NCI-H460 (cell line): Measurements from ENCODE around the gene FBXO3. TPM values are rescaled to one million over a fixed set of nuclear protein-coding genes. Genes with fewer than 3 reads are reported as not detected.
"Not testable (repeated sequence)": the region's sequence is repeated elsewhere in the genome, so short reads cannot be mapped to it uniquely, and the experiment has no call there.

Source experiments
- DNase-seq: peaks from one replicate; pipeline ENCODE4 v3.0.0-alpha.2; 2016; ENCODE audit warnings: low read depth; ENCODE audit errors: extremely low read depth
- total RNA-seq: library from RNA; depleted of rRNA; stranded (reverse); fragments of >200 nt; shearing (Covaris generic); gene quantifications from 2 replicates; pipeline ENCODE4 v1.2.3, GENCODE V29; 2014

The FBXO3 gene
- total RNA-seq, 1 experiment from 2014 or later = 21.5 TPM

- no peak for DNase-seq
Measured at GRCh38 chr11:33731723-33732531, 42.4 kb downstream of the FBXO3 start.

GRCh38 chr11:33730716-33731115, 43.6 kb downstream of the FBXO3 start:
- no peak for DNase-seq

- not testable (repeated sequence) for DNase-seq
Measured at GRCh38 chr11:33729072-33729664, 45.2 kb downstream of the FBXO3 start.

- DNase-seq = not testable (repeated sequence)
Measured at GRCh38 chr11:33727539-33727938, 46.8 kb downstream of the FBXO3 start.

GRCh38 chr11:33725496-33725895, 48.8 kb downstream of the FBXO3 start:
- DNase-seq = no peak

- DNase-seq = no peak
Measured at GRCh38 chr11:33724644-33725035, 49.7 kb downstream of the FBXO3 start.

GRCh38 chr11:33723238-33723881, 51.0 kb downstream of the FBXO3 start:
- DNase-seq = peak; percentile 60

GRCh38 chr11:33722590-33723234, 51.6 kb downstream of the FBXO3 start:
- DNase-seq = no peak

GRCh38 chr11:33721984-33722383, 52.3 kb downstream of the FBXO3 start:
- no peak for DNase-seq

- DNase-seq = no peak
Measured at GRCh38 chr11:33721426-33721825, 52.9 kb downstream of the FBXO3 start.

- DNase-seq = no peak
Measured at GRCh38 chr11:33719587-33719986, 54.7 kb downstream of the FBXO3 start.

- no peak for DNase-seq
Measured at GRCh38 chr11:33718440-33718839, 55.9 kb downstream of the FBXO3 start.

GRCh38 chr11:33716243-33716642, 58.1 kb downstream of the FBXO3 start:
- DNase-seq = no peak

GRCh38 chr11:33713856-33714398, 60.4 kb downstream of the FBXO3 start:
- no peak for DNase-seq

- DNase-seq = no peak
Measured at GRCh38 chr11:33713151-33713855, 61.0 kb downstream of the FBXO3 start.

- DNase-seq = no peak
Measured at GRCh38 chr11:33712436-33712835, 61.9 kb downstream of the FBXO3 start.

GRCh38 chr11:33709466-33709865, 64.9 kb downstream of the FBXO3 start:
- no peak for DNase-seq

GRCh38 chr11:33708985-33709384, 65.3 kb downstream of the FBXO3 start:
- no peak for DNase-seq

GRCh38 chr11:33707831-33708230, 66.5 kb downstream of the FBXO3 start:
- DNase-seq = not testable (repeated sequence)

- DNase-seq = no peak
Measured at GRCh38 chr11:33706966-33707365, 67.4 kb downstream of the FBXO3 start.
